Astrocyte of the spinal cord (primary cell): Measurements from ENCODE around the gene EGFR.

Experiments used
- DNase-seq: peaks from one replicate; pipeline ENCODE4 v3.0.0; 2011; ENCODE audit warnings: low read depth, low spot score
- H3K4me3 ChIP-seq: 2 replicates; pipeline ENCODE4 v1.5.1; 2011; ENCODE audit warnings: low read depth, mild to moderate bottlenecking, low read length, moderate library complexity
- in situ Hi-C: cut with HindIII; loops from 2 replicates; pipeline ENCODE4 v1.10.0; 2017; ENCODE audit warnings: low sequenced_read_pairs
- TF ChIP-seq, protein P1 (sequence below): IDR thresholded peaks from 2 replicates; pipeline ENCODE4 v1.5.1; 2012; ENCODE audit warnings: low read depth, mild to moderate bottlenecking, low read length, inconsistent platforms

Gene EGFR

DNA sequence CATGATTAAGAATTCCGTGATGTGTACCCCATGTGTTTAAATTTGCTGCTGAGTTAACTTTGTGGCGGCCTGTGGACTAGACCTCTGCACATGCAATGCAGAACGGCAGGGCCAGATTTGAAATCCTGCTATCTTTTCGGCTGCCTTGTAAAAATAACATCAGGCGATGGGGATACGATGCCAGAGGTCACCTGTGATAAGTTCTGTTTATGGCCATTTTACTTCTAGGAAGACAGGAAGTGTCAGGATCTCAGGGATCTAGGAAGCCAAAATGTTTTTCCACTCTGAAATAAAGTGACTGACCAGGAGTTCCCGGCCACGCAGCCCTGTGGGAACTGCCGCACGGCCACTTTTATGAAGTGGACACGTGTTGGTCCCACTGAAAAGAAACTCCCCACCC is 77.5 kb downstream of the EGFR start:
- DNase-seq = no peak
- H3K4me3 ChIP-seq = no peak overlapping the region
- TF ChIP-seq, protein P1, sequence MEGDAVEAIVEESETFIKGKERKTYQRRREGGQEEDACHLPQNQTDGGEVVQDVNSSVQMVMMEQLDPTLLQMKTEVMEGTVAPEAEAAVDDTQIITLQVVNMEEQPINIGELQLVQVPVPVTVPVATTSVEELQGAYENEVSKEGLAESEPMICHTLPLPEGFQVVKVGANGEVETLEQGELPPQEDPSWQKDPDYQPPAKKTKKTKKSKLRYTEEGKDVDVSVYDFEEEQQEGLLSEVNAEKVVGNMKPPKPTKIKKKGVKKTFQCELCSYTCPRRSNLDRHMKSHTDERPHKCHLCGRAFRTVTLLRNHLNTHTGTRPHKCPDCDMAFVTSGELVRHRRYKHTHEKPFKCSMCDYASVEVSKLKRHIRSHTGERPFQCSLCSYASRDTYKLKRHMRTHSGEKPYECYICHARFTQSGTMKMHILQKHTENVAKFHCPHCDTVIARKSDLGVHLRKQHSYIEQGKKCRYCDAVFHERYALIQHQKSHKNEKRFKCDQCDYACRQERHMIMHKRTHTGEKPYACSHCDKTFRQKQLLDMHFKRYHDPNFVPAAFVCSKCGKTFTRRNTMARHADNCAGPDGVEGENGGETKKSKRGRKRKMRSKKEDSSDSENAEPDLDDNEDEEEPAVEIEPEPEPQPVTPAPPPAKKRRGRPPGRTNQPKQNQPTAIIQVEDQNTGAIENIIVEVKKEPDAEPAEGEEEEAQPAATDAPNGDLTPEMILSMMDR = no peak
- in situ Hi-C loops = no loop called here

DNA sequence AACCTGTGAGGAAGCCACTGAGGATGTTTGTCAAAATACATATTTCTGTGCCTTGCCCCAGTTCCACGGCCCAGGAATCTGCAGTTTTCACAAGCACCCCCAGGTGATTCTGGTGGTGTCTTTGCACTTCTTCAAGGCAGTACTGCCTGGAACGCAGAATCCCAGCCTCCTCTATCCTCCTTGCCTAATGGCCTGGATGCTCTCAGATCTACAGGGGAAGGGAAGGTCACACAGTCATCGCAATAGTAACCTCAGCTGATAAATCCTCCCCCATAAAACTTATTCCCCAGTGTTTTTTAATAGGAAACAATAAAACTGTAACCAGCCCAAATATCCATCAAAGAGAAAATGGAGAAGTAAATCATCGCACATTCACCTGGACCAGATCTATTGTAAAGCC is 78.3 kb downstream of the EGFR start:
- no peak for DNase-seq
- TF ChIP-seq, protein P1 = no peak
- in situ Hi-C loops = no loop called here
- no peak overlapping the region for H3K4me3 ChIP-seq

DNA sequence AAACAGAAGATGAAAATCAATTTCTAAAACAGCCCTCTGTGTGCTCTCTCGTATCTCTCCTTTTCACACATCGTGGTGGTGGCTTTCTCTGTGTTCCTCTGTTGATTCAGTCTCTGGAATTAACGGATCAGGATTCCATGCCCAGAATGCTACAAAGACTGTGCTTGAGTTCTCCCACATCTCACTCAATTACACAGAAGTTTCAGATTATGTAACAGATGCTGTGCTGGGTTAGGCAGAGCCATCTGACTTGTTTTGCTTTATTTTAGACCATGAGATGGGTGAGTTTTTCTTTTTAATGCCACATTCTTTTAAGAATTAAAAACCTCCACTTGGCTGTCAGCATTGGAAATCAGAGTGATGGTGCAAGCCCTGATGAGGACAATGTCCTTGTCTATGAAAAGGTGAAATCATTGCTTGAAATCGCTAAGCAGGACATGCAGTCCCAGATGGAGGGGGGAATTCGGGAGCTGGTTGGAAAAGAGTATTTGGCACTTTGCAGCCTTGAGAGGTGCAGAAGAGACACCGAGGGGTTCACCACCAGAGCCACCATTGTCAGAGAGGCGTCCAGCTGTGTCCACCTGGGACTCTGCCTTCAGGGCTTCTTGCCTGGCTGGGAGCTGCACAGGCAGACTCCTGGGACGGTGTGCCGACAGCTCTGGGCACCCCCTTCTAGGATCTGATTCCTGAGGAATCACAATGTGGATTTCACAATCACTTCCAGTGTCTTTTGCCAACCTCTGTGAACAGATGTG is 80.4 kb downstream of the EGFR start:
- DNase-seq = no peak
- TF ChIP-seq, protein P1 = no peak
- in situ Hi-C loops = no loop called here
- no peak overlapping the region for H3K4me3 ChIP-seq

- DNase-seq = no peak
- H3K4me3 ChIP-seq = no peak overlapping the region
- in situ Hi-C loops = no loop called here
- TF ChIP-seq, protein P1 = no peak
Observed at GRCh38 chr7:55099821-55100543, 81.2 kb downstream of the EGFR start.

GRCh38 chr7:55100544-55101327 is 81.9 kb downstream of the EGFR start:
- H3K4me3 ChIP-seq = no peak overlapping the region
- TF ChIP-seq, protein P1 = no peak
- DNase-seq = no peak
- in situ Hi-C loops = no loop called here

DNA sequence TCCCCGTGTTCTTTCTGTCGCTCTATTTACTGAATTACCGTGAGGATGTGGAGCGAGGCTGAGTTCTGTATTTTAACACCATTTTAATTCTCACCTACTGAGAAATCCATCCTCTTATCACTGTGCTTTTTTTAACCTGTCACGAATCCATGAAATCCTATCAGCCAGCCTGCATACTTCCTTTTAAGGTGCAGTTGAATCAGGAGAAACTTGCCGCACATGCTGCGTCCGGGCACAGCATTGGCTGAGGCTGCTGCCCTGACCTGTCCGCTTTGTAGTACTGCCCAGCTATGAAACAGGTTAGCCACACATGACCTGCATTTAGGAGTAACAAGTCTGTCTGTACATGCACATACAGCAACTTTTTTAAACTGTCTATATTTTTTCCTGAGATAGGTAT is 82.5 kb downstream of the EGFR start:
- no peak for DNase-seq
- in situ Hi-C loops = no loop called here
- TF ChIP-seq, protein P1 = no peak
- no peak overlapping the region for H3K4me3 ChIP-seq
